ENCODE results near the gene ANO7. TPM values are rescaled to one million over a fixed set of nuclear protein-coding genes. Genes with fewer than 3 reads are reported as not detected.
A peak's percentile ranks its signal among the peaks of the same experiment; 100 is the strongest.

Gene ANO7
- total and polyA plus RNA-seq, 2 of the 13 experiments (the other 11 are each of a cell fraction or from before 2014, with no cell fraction given) = 4.1 to 4.9 TPM

DNA sequence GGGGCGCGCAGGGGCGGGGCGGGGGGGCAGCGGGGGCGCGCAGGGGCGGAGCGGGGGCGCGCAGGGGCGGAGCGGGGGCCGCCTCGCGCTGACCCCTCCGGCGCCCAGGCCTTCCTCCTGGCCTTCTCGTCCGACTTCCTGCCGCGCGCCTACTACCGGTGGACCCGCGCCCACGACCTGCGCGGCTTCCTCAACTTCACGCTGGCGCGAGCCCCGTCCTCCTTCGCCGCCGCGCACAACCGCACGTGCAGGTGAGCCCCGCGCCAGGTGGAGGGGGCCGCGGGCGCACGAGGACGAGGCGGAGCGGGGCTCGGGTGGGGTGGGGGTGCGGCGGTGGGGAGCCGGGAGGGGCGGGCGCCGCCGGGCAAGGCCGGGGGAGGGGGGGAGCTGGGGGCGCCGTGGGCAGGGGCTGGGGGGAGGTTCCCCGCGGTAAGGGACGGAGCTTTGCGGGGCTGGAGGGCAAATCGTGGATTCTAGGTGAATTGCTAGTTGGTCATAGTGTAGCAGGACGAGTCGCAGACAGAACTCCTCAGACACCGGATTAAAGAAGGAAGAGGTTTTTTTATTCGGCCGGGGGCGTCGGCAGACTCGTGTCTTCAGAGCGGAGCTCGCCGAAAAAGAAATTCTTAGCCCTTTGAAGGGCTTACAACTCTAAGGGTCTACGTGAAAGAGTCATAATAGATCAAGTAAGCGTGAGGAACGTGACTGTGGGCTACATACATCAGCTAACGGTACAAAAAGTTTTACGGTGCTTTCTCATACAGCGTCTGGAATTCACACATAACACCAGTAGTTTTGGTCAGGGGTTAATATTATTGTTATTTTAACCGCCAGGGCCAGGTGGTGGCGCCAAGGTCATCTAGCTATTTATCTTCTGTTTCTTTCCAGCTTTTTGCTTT, 29.9 kb downstream of the ANO7 start (continued):
- no peak for TF ChIP-seq ZNF614 (CRISPR knock-in tag; IDR thresholded peaks at IDR 0.05; ENCODE audit: borderline replicate concordance)
- TF ChIP-seq, protein P1, sequence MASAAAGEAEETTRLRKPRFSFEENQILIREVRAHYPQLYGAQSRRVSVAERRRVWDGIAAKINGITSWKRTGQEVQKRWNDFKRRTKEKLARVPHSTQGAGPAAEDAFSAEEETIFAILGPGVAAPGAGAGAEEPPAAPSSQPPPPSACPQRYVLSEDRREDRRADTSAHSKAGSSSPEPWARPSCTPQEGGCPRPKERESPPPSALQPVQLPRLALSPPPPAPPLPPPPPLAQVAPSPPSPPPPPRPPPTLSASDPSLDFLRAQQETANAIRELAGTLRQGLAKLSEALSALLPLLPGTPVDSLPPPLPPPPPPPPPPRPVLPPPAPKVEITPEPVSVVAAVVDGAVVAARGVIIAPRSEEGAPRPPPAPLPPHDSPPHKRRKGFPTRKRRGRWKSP (CRISPR knock-in tag; IDR thresholded peaks at IDR 0.05) = peak; percentile 58; the same call in 1 of the 2 replicates
- no peak for TF ChIP-seq SMAD1 (CRISPR knock-in tag; IDR thresholded peaks at IDR 0.05; ENCODE audit: borderline replicate concordance, low read depth)
- peak; percentile 92 for TF ChIP-seq ZNF253 (CRISPR knock-in tag; IDR thresholded peaks at IDR 0.05; ENCODE audit: borderline replicate concordance)
- TF ChIP-seq ZSCAN9 (CRISPR knock-in tag; IDR thresholded peaks at IDR 0.05; ENCODE audit: borderline replicate concordance) = no peak
- no peak for TF ChIP-seq HDAC1 (CRISPR knock-in tag; IDR thresholded peaks at IDR 0.05)
- TF ChIP-seq ZFP1 (CRISPR knock-in tag; IDR thresholded peaks at IDR 0.05) = no peak
- TF ChIP-seq, protein P2, sequence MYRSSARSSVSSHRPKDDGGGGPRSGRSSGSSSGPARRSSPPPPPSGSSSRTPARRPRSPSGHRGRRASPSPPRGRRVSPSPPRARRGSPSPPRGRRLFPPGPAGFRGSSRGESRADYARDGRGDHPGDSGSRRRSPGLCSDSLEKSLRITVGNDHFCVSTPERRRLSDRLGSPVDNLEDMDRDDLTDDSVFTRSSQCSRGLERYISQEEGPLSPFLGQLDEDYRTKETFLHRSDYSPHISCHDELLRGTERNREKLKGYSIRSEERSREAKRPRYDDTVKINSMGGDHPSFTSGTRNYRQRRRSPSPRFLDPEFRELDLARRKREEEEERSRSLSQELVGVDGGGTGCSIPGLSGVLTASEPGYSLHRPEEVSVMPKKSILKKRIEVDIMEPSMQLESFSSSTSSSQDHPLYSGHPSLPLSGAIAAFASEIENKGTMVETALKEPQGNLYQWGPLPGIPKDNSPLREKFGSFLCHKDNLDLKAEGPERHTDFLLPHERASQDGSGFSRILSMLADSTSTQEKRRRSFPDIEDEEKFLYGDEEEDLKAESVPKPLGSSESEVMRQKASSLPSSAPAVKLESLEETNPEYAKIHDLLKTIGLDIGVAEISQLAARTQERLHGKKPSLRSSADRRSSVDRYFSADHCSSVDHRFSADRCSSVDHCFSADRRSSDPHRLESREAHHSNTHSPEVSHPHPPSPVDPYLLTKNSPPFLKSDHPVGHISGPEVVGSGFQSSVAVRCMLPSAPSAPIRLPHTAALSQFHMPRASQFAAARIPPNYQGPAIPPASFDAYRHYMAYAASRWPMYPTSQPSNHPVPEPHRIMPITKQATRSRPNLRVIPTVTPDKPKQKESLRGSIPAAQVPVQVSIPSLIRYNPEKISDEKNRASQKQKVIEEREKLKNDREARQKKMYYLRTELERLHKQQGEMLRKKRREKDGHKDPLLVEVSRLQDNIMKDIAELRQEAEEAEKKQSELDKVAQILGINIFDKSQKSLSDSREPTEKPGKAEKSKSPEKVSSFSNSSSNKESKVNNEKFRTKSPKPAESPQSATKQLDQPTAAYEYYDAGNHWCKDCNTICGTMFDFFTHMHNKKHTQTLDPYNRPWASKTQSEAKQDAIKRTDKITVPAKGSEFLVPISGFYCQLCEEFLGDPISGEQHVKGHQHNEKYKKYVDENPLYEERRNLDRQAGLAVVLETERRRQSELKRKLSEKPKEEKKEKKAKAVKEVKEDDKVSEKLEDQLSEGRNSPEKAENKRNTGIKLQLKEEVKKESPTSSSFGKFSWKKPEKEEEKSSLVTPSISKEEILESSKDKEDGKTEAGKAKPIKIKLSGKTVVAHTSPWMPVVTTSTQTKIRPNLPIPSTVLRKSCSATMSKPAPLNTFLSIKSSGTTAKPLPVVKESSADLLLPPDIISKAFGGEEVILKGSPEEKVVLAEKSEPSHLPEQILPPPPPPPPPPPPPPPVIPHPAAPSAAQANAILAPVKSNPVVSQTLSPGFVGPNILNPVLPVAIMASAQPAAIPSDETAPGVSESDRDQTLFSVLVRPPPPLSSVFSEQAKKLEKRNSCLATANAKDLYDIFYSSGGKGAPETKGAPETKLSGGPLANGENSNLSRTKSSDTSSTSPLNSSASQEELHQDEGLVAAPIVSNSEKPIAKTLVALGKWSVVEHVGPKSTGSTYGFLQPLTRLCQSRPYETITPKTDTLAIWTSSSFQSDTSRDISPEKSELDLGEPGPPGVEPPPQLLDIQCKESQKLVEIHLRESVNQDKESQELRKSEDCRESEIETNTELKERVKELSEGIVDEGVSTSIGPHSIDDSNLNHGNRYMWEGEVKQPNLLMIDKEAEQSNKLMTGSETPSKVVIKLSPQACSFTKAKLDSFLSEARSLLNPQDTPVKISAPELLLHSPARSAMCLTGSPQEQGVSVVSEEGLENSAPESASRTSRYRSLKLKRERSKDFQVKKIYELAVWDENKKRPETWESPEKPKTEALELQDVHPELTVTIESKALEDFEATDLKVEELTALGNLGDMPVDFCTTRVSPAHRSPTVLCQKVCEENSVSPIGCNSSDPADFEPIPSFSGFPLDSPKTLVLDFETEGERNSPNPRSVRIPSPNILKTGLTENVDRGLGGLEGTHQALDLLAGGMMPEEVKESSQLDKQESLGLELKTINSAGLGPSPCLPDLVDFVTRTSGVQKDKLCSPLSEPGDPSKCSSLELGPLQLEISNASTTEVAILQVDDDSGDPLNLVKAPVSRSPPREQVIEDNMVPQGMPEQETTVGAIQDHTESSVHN (CRISPR knock-in tag; IDR thresholded peaks at IDR 0.05) = peak; percentile 79; the same call in 1 of the 2 replicates
- TF ChIP-seq CHD2 (IDR thresholded peaks at IDR 0.05; ENCODE audit: low read depth, low read length) = no peak
- TF ChIP-seq, protein P3, sequence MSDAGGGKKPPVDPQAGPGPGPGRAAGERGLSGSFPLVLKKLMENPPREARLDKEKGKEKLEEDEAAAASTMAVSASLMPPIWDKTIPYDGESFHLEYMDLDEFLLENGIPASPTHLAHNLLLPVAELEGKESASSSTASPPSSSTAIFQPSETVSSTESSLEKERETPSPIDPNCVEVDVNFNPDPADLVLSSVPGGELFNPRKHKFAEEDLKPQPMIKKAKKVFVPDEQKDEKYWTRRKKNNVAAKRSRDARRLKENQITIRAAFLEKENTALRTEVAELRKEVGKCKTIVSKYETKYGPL (CRISPR knock-in tag; IDR thresholded peaks at IDR 0.05) = no peak
- 0 out of 2 replicates have a peak, but pooled peaks have one; percentile 45 for TF ChIP-seq ZNF451 (CRISPR knock-in tag; IDR thresholded peaks at IDR 0.05)
- TF ChIP-seq MAFF (IDR thresholded peaks at IDR 0.05; ENCODE audit: low read depth, low read length) = no peak
- TF ChIP-seq ZNF878 (CRISPR knock-in tag; IDR thresholded peaks at IDR 0.05) = no peak
- TF ChIP-seq NONO (IDR thresholded peaks at IDR 0.05) = no peak
- TF ChIP-seq NONO (CRISPR knock-in tag; conservative IDR thresholded peaks at IDR 0.05) = no peak
- TF ChIP-seq KLF6 (CRISPR knock-in tag; IDR thresholded peaks at IDR 0.05) = no peak
- no peak for TF ChIP-seq FOXK2 (IDR thresholded peaks at IDR 0.05)
- TF ChIP-seq HDAC6 (IDR thresholded peaks at IDR 0.05; ENCODE audit: low read depth, low read length) = no peak
- TF ChIP-seq, protein P4, sequence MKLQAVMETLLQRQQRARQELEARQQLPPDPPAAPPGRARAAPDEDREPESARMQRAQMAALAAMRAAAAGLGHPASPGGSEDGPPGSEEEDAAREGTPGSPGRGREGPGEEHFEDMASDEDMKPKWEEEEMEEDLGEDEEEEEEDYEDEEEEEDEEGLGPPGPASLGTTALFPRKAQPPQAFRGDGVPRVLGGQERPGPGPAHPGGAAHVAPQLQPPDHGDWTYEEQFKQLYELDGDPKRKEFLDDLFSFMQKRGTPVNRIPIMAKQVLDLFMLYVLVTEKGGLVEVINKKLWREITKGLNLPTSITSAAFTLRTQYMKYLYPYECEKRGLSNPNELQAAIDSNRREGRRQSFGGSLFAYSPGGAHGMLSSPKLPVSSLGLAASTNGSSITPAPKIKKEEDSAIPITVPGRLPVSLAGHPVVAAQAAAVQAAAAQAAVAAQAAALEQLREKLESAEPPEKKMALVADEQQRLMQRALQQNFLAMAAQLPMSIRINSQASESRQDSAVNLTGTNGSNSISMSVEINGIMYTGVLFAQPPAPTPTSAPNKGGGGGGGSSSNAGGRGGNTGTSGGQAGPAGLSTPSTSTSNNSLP (IDR thresholded peaks at IDR 0.05; ENCODE audit: low read depth, low read length) = no peak
